CD14-positive monocyte (primary cell): ENCODE results near the gene DCHS1. TPM values are rescaled to one million over a fixed set of nuclear protein-coding genes. Genes with fewer than 3 reads are reported as not detected.

Experiments used
- DNase-seq, 3 donors: peaks; one replicate each; pipeline ENCODE4 v3.0.0-alpha.2; 2011 to 2022
- H2AFZ ChIP-seq: 2 replicates; pipeline ENCODE4 v1.6.0; 2012; ENCODE audit warnings: mild to moderate bottlenecking, low read depth, low read length, inconsistent platforms; ENCODE audit not compliant: insufficient read depth, poor library complexity, severe bottlenecking
- H3K27ac ChIP-seq, 2 donors: 1 replicate in 1 of 2; 2 replicates in 1 of 2; pipeline ENCODE4 v1.5.1; 2012 to 2013; ENCODE audit warnings: low read length in 2 of 2, control low read depth in 1 of 2, inconsistent platforms in 1 of 2, low read depth in 1 of 2, mild to moderate bottlenecking in 1 of 2
- H3K27me3 ChIP-seq, 2 donors: one replicate each; pipeline versions ENCODE4 v1.6.0 to v1.6.1; 2011 to 2013; ENCODE audit warnings: low read length in 2 of 2; ENCODE audit not compliant: control insufficient read depth in 2 of 2, insufficient read depth in 2 of 2
- H3K36me3 ChIP-seq, 2 donors: replicated peaks in 1 of 2; 1 replicate in 1 of 2; 2 replicates in 1 of 2; pipeline versions ENCODE4 v1.5.1 to v1.6.1; 2012 to 2013; ENCODE audit warnings: low read length in 2 of 2, control low read depth in 1 of 2, inconsistent platforms in 1 of 2, mild to moderate bottlenecking in 1 of 2; ENCODE audit not compliant: insufficient read depth in 2 of 2, control insufficient read depth in 1 of 2
- H3K4me1 ChIP-seq, 2 donors: 1 replicate in 1 of 2; 2 replicates in 1 of 2; pipeline versions ENCODE4 v1.5.1 to v1.6.1; 2012 to 2013; ENCODE audit warnings: low read length in 2 of 2, control low read depth in 1 of 2, inconsistent platforms in 1 of 2, mild to moderate bottlenecking in 1 of 2, moderate library complexity in 1 of 2; ENCODE audit not compliant: insufficient read depth in 2 of 2, control insufficient read depth in 1 of 2
- H3K4me2 ChIP-seq: replicated peaks from 2 replicates; pipeline ENCODE3; 2012; ENCODE audit warnings: low read length, moderate library complexity, mild to moderate bottlenecking; ENCODE audit not compliant: poor library complexity, severe bottlenecking; ENCODE audit errors: extremely low read depth
- H3K4me3 ChIP-seq, 3 experiments: fragments of 200-600 bp in 1 of 3; sonication (generic) in 1 of 3; replicated peaks in 1 of 3; 1 replicate in 2 of 3; 2 replicates in 1 of 3; pipeline ENCODE4 v1.5.1; 2011 to 2013; ENCODE audit warnings: low read length in 3 of 3, mild to moderate bottlenecking in 3 of 3, control low read depth in 2 of 3, low read depth in 2 of 3, inconsistent platforms in 1 of 3, moderate library complexity in 1 of 3
- H3K79me2 ChIP-seq: 2 replicates; pipeline ENCODE4 v1.6.0; 2012; ENCODE audit warnings: mild to moderate bottlenecking, control low read depth, inconsistent platforms, low read length, moderate library complexity; ENCODE audit not compliant: insufficient read depth
- H3K9ac ChIP-seq: 2 replicates; pipeline ENCODE4 v1.6.0; 2017; ENCODE audit warnings: low read length, mild to moderate bottlenecking; ENCODE audit not compliant: insufficient read depth, poor library complexity, severe bottlenecking
- H3K9me3 ChIP-seq, 2 donors: replicated peaks in 1 of 2; 1 replicate in 1 of 2; 2 replicates in 1 of 2; pipeline versions ENCODE4 v1.5.1 to v1.6.1; 2012 to 2013; ENCODE audit warnings: low read length in 2 of 2, control low read depth in 1 of 2; ENCODE audit not compliant: control insufficient read depth in 1 of 2, insufficient read depth in 1 of 2
- H4K20me1 ChIP-seq: 2 replicates; pipeline ENCODE4 v1.6.0; 2012; ENCODE audit warnings: mild to moderate bottlenecking, low read length, control low read depth, moderate library complexity; ENCODE audit not compliant: insufficient read depth
- H3K27ac Mint-ChIP-seq, 7 donors: one replicate each; pipeline ENCODE4 v1.8.0; 2020; ENCODE audit warnings: mild to moderate bottlenecking in 7 of 7, mixed read lengths in 7 of 7, moderate library complexity in 6 of 7, inconsistent platforms in 2 of 7
- H3K27me3 Mint-ChIP-seq, 3 donors: one replicate each; pipeline ENCODE4 v1.8.0; 2021 to 2022; ENCODE audit warnings: low read depth in 3 of 3, mild to moderate bottlenecking in 3 of 3, mixed read lengths in 3 of 3, moderate library complexity in 3 of 3, inconsistent platforms in 1 of 3
- H3K36me3 Mint-ChIP-seq, 2 donors: one replicate each; pipeline ENCODE4 v1.8.0; 2020; ENCODE audit warnings: mixed read lengths in 2 of 2, inconsistent platforms in 1 of 2, mild to moderate bottlenecking in 1 of 2
- H3K4me1 Mint-ChIP-seq: one replicate; pipeline ENCODE4 v1.8.0; 2020; ENCODE audit warnings: mild to moderate bottlenecking, mixed read lengths
- H3K4me3 Mint-ChIP-seq, 2 donors: one replicate each; pipeline ENCODE4 v1.8.0; 2020; ENCODE audit warnings: mild to moderate bottlenecking in 2 of 2, mixed read lengths in 2 of 2, moderate library complexity in 1 of 2
- H3K9me3 Mint-ChIP-seq, 7 donors: one replicate each; pipeline ENCODE4 v1.8.0; 2020 to 2022; ENCODE audit warnings: mixed read lengths in 7 of 7, mild to moderate bottlenecking in 6 of 7, moderate library complexity in 6 of 7, inconsistent platforms in 2 of 7
- CTCF ChIP-seq: fragments of 200-600 bp; IDR thresholded peaks from one replicate; pipeline ENCODE4 v1.8.0; 2022; ENCODE audit warnings: antibody characterized with exemption, mild to moderate bottlenecking
- WGBS: methylation state at CpG from one replicate; pipeline ENCODE4 v1.1.5; 2013; ENCODE audit warnings: missing lambda C conversion rate; ENCODE audit not compliant: insufficient coverage; 5-methylcytosine and 5-hydroxymethylcytosine counted together
- intact Hi-C, 2 donors: fragments of 100-400 bp; cut with micrococcal nuclease; formaldehyde crosslinking; loops; one replicate each; pipeline versions ENCODE4 v1.15.0 to v1.15.1; 2023
- polyA plus RNA-seq, 3 donors: library from polyadenylated mRNA; depleted of rRNA in 1 of 3; unstranded in 2 of 3; stranded (reverse) in 1 of 3; fragments of 300-500 nt in 2 of 3; fragments of >200 nt in 1 of 3; fragmentation: Illumina TruSeq in 2 of 3; gene quantifications; 1 replicate in 2 of 3; 2 replicates in 1 of 3; pipeline ENCODE4 v1.2.3, GENCODE V29; 2012 to 2021

Gene DCHS1
- polyA plus RNA-seq, 3 donors: 0.01 to 0.88 (median 0.02) TPM

- peaks cover 12 to 34% of the 10 kb centered on the region in 2 donors for H3K36me3 ChIP-seq
- H3K27ac Mint-ChIP-seq: no peak overlapping the region
- peaks cover 15 to 25% (median 23%) of the 10 kb centered on the region in 7 donors for H3K9me3 Mint-ChIP-seq
- no peak for DNase-seq
- H3K4me1 Mint-ChIP-seq: no peaks in the 10 kb centered on the region
- H3K9ac ChIP-seq: no peak overlapping the region
- TF ChIP-seq CTCF: no peak
- no peaks in the 10 kb centered on the region for H3K4me1 ChIP-seq
- no peak overlapping the region for H3K4me2 ChIP-seq
- no peak overlapping the region for H3K4me3 ChIP-seq
- H3K9me3 ChIP-seq: peaks cover 6 to 12% of the 10 kb centered on the region in 2 donors
- H4K20me1 ChIP-seq: no peaks in the 10 kb centered on the region
- no peaks in the 10 kb centered on the region for H3K27me3 Mint-ChIP-seq
- H3K27ac ChIP-seq: no peak overlapping the region
- no peak overlapping the region for H2AFZ ChIP-seq
- no peaks in the 10 kb centered on the region for H3K27me3 ChIP-seq
- peaks cover 44 to 70% of the 10 kb centered on the region in 2 donors for H3K36me3 Mint-ChIP-seq
- intact Hi-C loops: no loop called here
- WGBS: over 99% methylated on average over 8 of the region's 11 CpGs
- H3K79me2 ChIP-seq: no peaks in the 10 kb centered on the region
- no peak overlapping the region for H3K4me3 Mint-ChIP-seq
Observed at GRCh38 chr11:6587360-6587953, 68.2 kb downstream of the DCHS1 start.

GRCh38 chr11:6586434-6587359 lies 68.9 kb downstream of the DCHS1 start:
- Mint-ChIP-seq H3K27ac (no peak overlapping the region), H3K4me3 (no peak overlapping the region), H3K9me3 (peaks cover 16 to 27% (median 23%) of the 10 kb centered on the region in 7 donors), H3K36me3 (peaks cover 36 to 66% of the 10 kb centered on the region in 2 donors), H3K27me3 (no peaks in the 10 kb centered on the region), H3K4me1 (no peaks in the 10 kb centered on the region)
- H3K27ac ChIP-seq: no peak overlapping the region
- DNase-seq: no peak
- no peak overlapping the region for H3K4me3 ChIP-seq
- H3K4me1 ChIP-seq: no peaks in the 10 kb centered on the region
- H2AFZ ChIP-seq: no peak overlapping the region
- TF ChIP-seq CTCF: no peak
- peaks cover 6 to 12% of the 10 kb centered on the region in 2 donors for H3K9me3 ChIP-seq
- 95% methylated on average over 25 of the region's 25 CpGs for WGBS
- intact Hi-C loops: no loop called here
- H3K4me2 ChIP-seq: no peak overlapping the region
- no peaks in the 10 kb centered on the region for H3K79me2 ChIP-seq
- peaks cover 9 to 26% of the 10 kb centered on the region in 2 donors for H3K36me3 ChIP-seq
- H3K9ac ChIP-seq: no peak overlapping the region
- H3K27me3 ChIP-seq: no peaks in the 10 kb centered on the region
- H4K20me1 ChIP-seq: no peaks in the 10 kb centered on the region
